HL-60/S4 (cell line): ENCODE data around the gene MTX2.
"Not testable (repeated sequence)": the region's sequence is repeated elsewhere in the genome, so short reads cannot be mapped to it uniquely, and the experiment has no call there.

Experiments used
- in situ Hi-C: fragments of 300-500 bp; cut with MboI; formaldehyde crosslinking; loops from 2 replicates; pipeline ENCODE4 v1.14.3; 2022; ENCODE audit warnings: low sequenced_read_pairs

The MTX2 gene

DNA sequence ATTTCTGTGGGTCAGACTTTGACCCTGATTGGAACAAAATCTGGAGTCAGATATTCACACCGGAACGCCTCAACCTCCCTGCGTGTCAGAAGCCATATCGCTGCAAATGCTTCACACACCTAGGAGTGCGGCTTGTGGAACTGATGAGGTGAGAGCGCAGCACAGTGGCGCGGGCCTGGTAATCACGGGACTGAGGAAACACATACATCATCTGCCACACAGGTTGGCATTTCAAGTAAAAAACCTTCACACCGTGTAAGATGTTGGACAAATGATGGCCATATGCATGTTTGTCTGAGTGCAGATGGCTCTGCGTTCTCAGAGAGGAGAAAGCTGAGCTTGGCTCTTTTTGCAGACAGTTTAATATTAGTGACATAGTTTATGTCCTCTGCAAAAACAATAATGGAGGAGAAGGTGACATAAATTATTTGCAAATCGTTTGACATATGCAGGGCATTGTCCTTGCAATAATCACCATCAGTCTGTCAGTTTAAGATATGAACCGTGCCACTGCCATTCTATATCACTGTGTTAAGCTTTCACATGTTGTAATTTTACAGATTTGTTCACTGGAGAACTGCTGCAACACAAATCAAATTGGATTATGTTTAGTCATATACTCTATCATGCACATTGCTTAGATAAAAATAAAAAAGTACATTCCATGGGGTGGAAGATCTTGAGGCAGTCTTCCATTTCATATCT, 101.4 kb downstream of the MTX2 start:
- in situ Hi-C loops: no loop called here

DNA sequence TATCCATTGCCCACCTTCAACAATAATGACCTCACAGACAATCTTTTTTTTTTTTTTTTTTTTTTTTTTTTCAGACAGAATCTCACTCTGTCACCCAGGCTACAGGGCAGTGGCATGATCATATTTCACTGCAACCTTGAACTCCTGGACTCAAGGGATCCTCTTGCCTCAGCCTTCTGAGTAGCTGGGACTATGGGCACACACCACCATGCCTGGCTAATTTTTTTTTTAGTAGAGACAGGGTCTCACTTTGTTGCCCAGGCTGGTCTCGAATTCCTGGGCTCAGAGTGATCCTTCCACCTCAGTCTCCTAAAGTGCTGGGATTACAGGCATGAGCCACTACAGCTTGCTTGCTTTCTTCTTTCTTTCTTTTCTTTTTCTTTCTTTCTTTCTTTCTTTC, 103.9 kb downstream of the MTX2 start:
- in situ Hi-C loops: not testable (repeated sequence)

DNA sequence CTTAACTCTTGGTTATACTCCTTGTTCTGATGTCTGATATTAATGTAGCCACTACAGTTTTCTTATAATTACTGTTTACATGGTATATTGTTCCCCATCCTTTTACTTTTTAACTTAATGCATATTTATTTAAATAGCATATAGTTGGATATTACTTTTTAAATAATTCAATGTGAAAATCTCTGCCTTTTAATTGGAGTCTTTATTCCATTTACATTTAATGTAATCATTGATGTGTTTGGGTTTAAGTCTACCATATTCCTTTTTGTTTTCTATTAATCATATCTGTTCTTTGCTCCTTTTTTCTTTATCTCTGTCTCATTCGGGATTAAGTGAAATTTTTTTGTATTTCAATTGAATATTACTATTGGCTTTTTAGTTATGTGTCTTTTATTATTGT, 109.1 kb downstream of the MTX2 start:
- in situ Hi-C loops: no loop called here

DNA sequence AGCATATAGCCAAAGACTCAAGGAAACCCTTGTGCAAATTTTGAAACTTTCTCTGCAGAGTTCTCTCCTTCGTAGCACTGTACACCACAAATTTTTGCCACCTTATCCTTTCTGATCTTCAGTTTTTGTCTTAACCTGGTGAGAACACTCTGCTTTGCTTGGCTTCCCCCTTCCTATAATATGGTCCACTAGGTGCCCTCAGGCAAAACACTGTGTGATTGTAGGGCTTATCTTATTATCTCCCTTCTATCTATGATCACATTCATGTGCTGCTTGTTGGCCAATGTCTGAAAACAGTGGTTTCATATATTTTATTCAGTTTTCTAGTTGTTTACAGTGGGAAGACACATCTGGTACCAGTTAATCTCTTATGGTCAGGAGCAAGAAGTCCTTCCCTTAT, 111.1 kb downstream of the MTX2 start:
- in situ Hi-C loops: no loop called here

DNA sequence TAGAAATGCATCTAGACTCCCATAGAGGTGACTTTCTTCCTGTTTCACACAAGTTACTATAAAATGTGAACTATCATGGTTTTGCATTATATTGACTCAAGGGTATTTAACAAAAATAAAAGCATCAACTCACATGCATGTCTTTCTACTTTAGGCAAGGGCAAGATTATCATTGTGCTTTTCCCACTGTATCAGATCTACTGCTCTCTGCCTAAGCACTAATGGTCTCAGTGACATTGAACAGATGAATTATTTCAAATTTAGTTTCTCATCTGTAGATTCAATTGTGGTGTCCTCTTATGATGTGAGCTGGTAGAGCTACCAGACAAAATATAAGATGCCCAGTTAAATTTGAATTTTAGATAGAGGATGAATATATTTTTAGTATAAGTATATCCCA, 113.9 kb downstream of the MTX2 start:
- in situ Hi-C loops: no loop called here

DNA sequence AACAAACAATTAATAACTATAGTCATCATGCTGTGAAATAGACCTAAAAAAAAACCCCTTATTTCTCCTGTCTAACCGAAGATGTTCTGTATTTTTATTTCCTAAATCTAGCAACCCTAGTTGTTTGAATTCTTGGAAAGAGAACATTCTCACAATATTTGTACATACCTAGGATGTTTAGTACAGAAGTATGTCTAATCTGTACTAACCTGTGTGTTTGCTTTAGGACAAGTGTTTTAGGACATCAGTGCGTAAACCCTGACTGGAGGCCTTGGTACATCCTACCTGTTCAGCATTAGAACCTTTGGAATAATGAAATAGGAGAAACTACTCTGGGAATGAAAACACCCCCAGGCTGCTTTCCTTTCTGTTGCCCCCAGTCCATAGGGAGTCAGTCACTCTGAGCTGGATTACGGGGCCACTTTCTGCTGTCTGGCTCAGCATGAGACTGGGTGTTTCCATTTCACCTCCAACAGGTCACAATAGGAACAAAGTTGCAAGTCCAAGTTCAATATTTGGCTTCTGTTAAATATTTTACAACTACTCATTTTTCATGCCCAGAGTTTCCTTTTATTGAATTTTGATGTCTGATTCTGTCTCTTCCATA, 114.7 kb downstream of the MTX2 start:
- in situ Hi-C loops: no loop called here

DNA sequence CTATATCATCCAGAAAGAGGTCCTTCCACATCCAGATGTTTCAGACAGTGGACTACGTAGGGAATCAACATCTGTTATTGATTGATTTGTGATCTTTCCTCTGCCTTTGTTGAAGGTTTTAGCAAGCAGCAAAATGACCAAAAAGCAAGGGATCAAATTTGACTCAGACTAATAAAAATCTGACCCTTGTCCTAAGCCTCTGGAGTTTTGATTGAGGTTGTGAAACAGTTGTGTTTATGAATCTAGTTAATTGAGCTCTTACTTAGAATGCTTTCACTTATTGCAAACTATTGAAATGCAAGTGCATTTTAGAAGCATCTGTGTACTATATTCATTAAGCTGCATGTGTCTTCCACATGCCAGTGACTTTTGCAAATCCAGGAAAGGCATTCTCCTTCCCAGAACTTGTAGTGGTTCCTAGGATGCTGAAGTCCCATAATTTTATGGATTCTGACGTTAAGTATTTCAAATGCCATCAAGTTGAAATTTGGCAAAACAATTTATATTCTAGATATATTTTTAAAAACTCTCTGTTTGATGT, 116.0 kb downstream of the MTX2 start:
- in situ Hi-C loops: no loop called here

DNA sequence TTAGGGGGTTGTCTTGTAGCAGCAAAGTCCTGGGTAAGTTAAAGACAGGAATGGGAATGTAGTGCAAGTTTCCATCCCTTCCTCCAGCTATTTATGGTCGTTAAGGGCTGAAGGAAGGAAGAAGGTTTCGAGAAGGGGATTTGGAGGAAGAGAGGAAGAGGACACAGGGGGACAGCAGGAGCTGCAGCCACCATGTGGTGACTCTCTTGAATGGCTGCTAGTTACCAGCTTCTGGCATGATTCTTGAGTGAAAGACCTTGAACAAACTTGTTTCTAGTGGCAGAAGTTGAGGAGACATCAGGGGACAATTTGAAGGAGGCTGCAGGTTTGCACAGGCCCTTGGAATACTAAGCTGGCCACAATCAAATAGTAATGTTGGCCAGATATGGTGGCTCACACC, 116.6 kb downstream of the MTX2 start:
- in situ Hi-C loops: no loop called here
